H1 (cell line): ENCODE results near the gene NEU2. TPM values are rescaled to one million over a fixed set of nuclear protein-coding genes. Genes with fewer than 3 reads are reported as not detected.

Experiments
- CTCF ChIA-PET: fragments of 300-600 bp; sonication (Branson Sonifier 250); formaldehyde crosslinking; loops from one replicate; lab custom pipeline; 2021; ENCODE audit not compliant: partially characterized antibody; lab: Charles Lee
- POLR2A ChIA-PET: fragments of 300-600 bp; sonication (Branson Sonifier 250); formaldehyde crosslinking; loops from one replicate; lab custom pipeline; 2021; ENCODE audit warnings: inconsistent platforms; ENCODE audit not compliant: partially characterized antibody; lab: Charles Lee
- DNase-seq, 2 experiments: peaks; one replicate each; pipeline versions ENCODE4 v3.0.0 to v3.0.0-alpha.2; 2010 to 2022; ENCODE audit warnings: low spot score in 2 of 2, low read depth in 1 of 2, mixed read lengths in 1 of 2
- FAIRE-seq: peaks from 2 replicates; lab custom pipeline; 2011; peaks lifted over from hg19 to GRCh38; lab: Jason Lieb, UNC
- H2AFZ ChIP-seq: 2 replicates; pipeline ENCODE4 v1.8.1; 2012; ENCODE audit warnings: low read length, inconsistent platforms
- H2AK5ac ChIP-seq: 2 replicates; pipeline ENCODE4 v1.6.1; 2013; ENCODE audit warnings: low read depth, low read length
- H2BK120ac ChIP-seq: replicated peaks from 2 replicates; pipeline ENCODE3; 2013; ENCODE audit warnings: low read depth, low read length, inconsistent platforms
- H2BK12ac ChIP-seq: 2 replicates; pipeline ENCODE4 v1.6.1; 2013; ENCODE audit warnings: low read depth, low read length
- H2BK15ac ChIP-seq: 2 replicates; pipeline ENCODE4 v1.6.1; 2013; ENCODE audit warnings: low read length
- H2BK20ac ChIP-seq: 2 replicates; pipeline ENCODE4 v1.6.1; 2013; ENCODE audit warnings: low read length
- H2BK5ac ChIP-seq: 2 replicates; pipeline ENCODE4 v1.6.1; 2013; ENCODE audit warnings: low read depth, low read length
- H3K14ac ChIP-seq: 2 replicates; pipeline ENCODE4 v1.6.1; 2013; ENCODE audit warnings: inconsistent platforms; ENCODE audit not compliant: insufficient read length
- H3K18ac ChIP-seq: 2 replicates; pipeline ENCODE4 v1.6.1; 2013; ENCODE audit warnings: low read length; ENCODE audit errors: extremely low read depth
- H3K23ac ChIP-seq: 2 replicates; pipeline ENCODE4 v1.6.1; 2013; ENCODE audit warnings: inconsistent platforms; ENCODE audit not compliant: insufficient read length
- H3K23me2 ChIP-seq: 2 replicates; pipeline ENCODE4 v1.6.1; 2013; ENCODE audit warnings: low read depth, low read length
- H3K27ac ChIP-seq: 2 replicates; pipeline ENCODE4 v1.6.1; 2011; ENCODE audit warnings: low read depth, low read length, inconsistent platforms
- H3K27me3 ChIP-seq, 4 experiments: replicated peaks in 1 of 4; 1 replicate in 1 of 4; 2 replicates in 3 of 4; pipeline versions ENCODE4 v1.6.1 to v1.8.1; 2011 to 2013; ENCODE audit warnings: low read length in 3 of 4, mild to moderate bottlenecking in 3 of 4, inconsistent platforms in 2 of 4, mixed read lengths in 2 of 4, moderate library complexity in 1 of 4; ENCODE audit not compliant: control insufficient read depth in 3 of 4, insufficient read depth in 3 of 4; ENCODE audit errors: extremely low read depth in 1 of 4
- H3K36me3 ChIP-seq, 4 experiments: 2 replicates each; pipeline versions ENCODE4 v1.6.1 to v1.8.1; 2011 to 2013; ENCODE audit warnings: mild to moderate bottlenecking in 4 of 4, low read length in 3 of 4, moderate library complexity in 2 of 4, control low read depth in 1 of 4, inconsistent platforms in 1 of 4; ENCODE audit not compliant: insufficient read depth in 4 of 4, control insufficient read depth in 2 of 4
- H3K4ac ChIP-seq: replicated peaks from 2 replicates; pipeline ENCODE3; 2013; ENCODE audit warnings: low read length, low read depth, mixed read lengths, inconsistent platforms; ENCODE audit not compliant: insufficient read length
- H3K4me1 ChIP-seq, 4 experiments: replicated peaks in 1 of 4; 1 replicate in 1 of 4; 2 replicates in 3 of 4; pipeline versions ENCODE4 v1.6.1 to v1.8.1; 2011 to 2013; ENCODE audit warnings: low read length in 3 of 4, inconsistent platforms in 2 of 4, mixed read lengths in 1 of 4; ENCODE audit not compliant: insufficient read depth in 4 of 4, control insufficient read depth in 3 of 4
- H3K4me2 ChIP-seq, 2 experiments: 2 replicates each; pipeline versions ENCODE4 v1.6.1 to v1.8.1; 2011 to 2013; ENCODE audit warnings: low read depth in 2 of 2, low read length in 2 of 2, control low read depth in 1 of 2, inconsistent platforms in 1 of 2, mild to moderate bottlenecking in 1 of 2; ENCODE audit not compliant: insufficient read depth in 1 of 2
- H3K4me3 ChIP-seq, 4 experiments: fragments of 200-600, 300-600 bp in 1 of 4; sonication (generic), shearing (Covaris generic), sonication (Bioruptor Twin) in 1 of 4; 2 replicates each; pipeline versions ENCODE4 v1.5.1 to v1.8.1; 2011 to 2016; ENCODE audit warnings: low read length in 4 of 4, low read depth in 3 of 4, control low read depth in 2 of 4, inconsistent platforms in 2 of 4, mild to moderate bottlenecking in 2 of 4, mixed read lengths in 1 of 4, moderate library complexity in 1 of 4; ENCODE audit not compliant: insufficient read depth in 2 of 4; ENCODE audit errors: extremely low read depth in 1 of 4
- H3K56ac ChIP-seq: replicated peaks from 2 replicates; pipeline ENCODE3; 2013; ENCODE audit warnings: low read depth, mild to moderate bottlenecking, mixed read lengths, low read length, inconsistent platforms; ENCODE audit not compliant: insufficient read length
- H3K79me1 ChIP-seq: 2 replicates; pipeline ENCODE4 v1.6.1; 2013; ENCODE audit warnings: low read depth, low read length, control low read depth
- H3K79me2 ChIP-seq, 2 experiments: 2 replicates each; pipeline versions ENCODE4 v1.6.1 to v1.8.1; 2012 to 2013; ENCODE audit warnings: low read length in 2 of 2, mild to moderate bottlenecking in 2 of 2, inconsistent platforms in 1 of 2; ENCODE audit not compliant: insufficient read depth in 2 of 2, control insufficient read depth in 1 of 2
- H3K9ac ChIP-seq, 4 experiments: replicated peaks in 1 of 4; 1 replicate in 1 of 4; 2 replicates in 3 of 4; pipeline versions ENCODE4 v1.6.1 to v1.8.1; 2011 to 2013; ENCODE audit warnings: low read depth in 3 of 4, low read length in 3 of 4, control low read depth in 2 of 4, mild to moderate bottlenecking in 2 of 4, moderate library complexity in 2 of 4, inconsistent platforms in 1 of 4; ENCODE audit errors: extremely low read depth in 1 of 4
- H3K9me3 ChIP-seq, 2 experiments: 2 replicates each; pipeline versions ENCODE4 v1.6.1 to v1.8.1; 2012 to 2013; ENCODE audit warnings: mild to moderate bottlenecking in 2 of 2, moderate library complexity in 2 of 2, control low read depth in 1 of 2, inconsistent platforms in 1 of 2, low read depth in 1 of 2, low read length in 1 of 2, mixed read lengths in 1 of 2; ENCODE audit not compliant: insufficient read depth in 2 of 2
- H4K20me1 ChIP-seq, 2 experiments: replicated peaks in 1 of 2; 2 replicates each; pipeline versions ENCODE3 to v1.8.1; 2011 to 2013; ENCODE audit warnings: inconsistent platforms in 2 of 2, low read length in 2 of 2, mild to moderate bottlenecking in 1 of 2; ENCODE audit not compliant: insufficient read depth in 2 of 2, control insufficient read depth in 1 of 2
- H4K5ac ChIP-seq: 2 replicates; pipeline ENCODE4 v1.6.1; 2013; ENCODE audit warnings: low read length, low read depth, mixed read lengths, inconsistent platforms; ENCODE audit not compliant: insufficient read length
- H4K8ac ChIP-seq: 2 replicates; pipeline ENCODE4 v1.8.0; 2013; ENCODE audit warnings: mild to moderate bottlenecking, moderate library complexity, low read length, inconsistent platforms; ENCODE audit not compliant: insufficient read depth; ENCODE audit errors: extremely low read depth
- H4K91ac ChIP-seq: replicated peaks from 2 replicates; pipeline ENCODE3; 2013; ENCODE audit warnings: low read length, mixed read lengths, inconsistent platforms; ENCODE audit not compliant: insufficient read length
- RAD21 ChIP-seq, 2 experiments: IDR thresholded peaks in 1 of 2; conservative IDR thresholded peaks in 1 of 2; 2 replicates each; pipeline ENCODE4 v1.6.1; 2011; ENCODE audit warnings: low read depth in 2 of 2, low read length in 2 of 2, improper control_type of control experiment in 1 of 2, inconsistent platforms in 1 of 2, mild to moderate bottlenecking in 1 of 2, moderate library complexity in 1 of 2
- SIX5 ChIP-seq: IDR thresholded peaks from 2 replicates; pipeline ENCODE4 v1.6.1; 2011; ENCODE audit warnings: mild to moderate bottlenecking, low read depth, low read length
- WGBS, 2 experiments: shearing (Covaris generic) in 1 of 2; methylation state at CpG; one replicate each; pipeline versions ENCODE4 v1.1.6 to v1.1.7; 2013 to 2015; ENCODE audit warnings: low lambda C conversion rate in 2 of 2, mixed read lengths in 2 of 2, inconsistent platforms in 1 of 2, low coverage in 1 of 2, missing lambda C conversion rate in 1 of 2; ENCODE audit not compliant: insufficient replicate concordance in 2 of 2, insufficient coverage in 1 of 2, insufficient read length in 1 of 2; ENCODE audit errors: extremely low coverage in 1 of 2, missing lambda C conversion rate in 1 of 2; 5-methylcytosine and 5-hydroxymethylcytosine counted together
- polyA plus RNA-seq, 7 experiments: library from polyadenylated mRNA; depleted of rRNA in 3 of 7; stranded (reverse) in 5 of 7; unstranded in 2 of 7; fragments of >200 nt in 5 of 7; fragments of 200-250 nt in 2 of 7; gene quantifications; 1 replicate in 5 of 7; 2 replicates in 1 of 7; 4 replicates in 1 of 7; pipeline versions ENCODE4 v1.2.1 to v1.2.3, GENCODE V29; 2011 to 2013; ENCODE audit warnings: missing spikeins in 2 of 7, mixed read lengths in 2 of 7
- total RNA-seq: library from RNA; stranded (reverse); fragmentation: NEBNext Ultra II Directional; extraction: Animal tissue kit (Norgen Biotek cat#: 25700); gene quantifications from 2 replicates; pipeline ENCODE4 v1.2.1, GENCODE V29; 2021
- TF ChIP-seq, protein P1 (sequence below), 3 experiments: IDR thresholded peaks; 1 replicate in 2 of 3; 2 replicates in 1 of 3; pipeline versions ENCODE4 v1.5.1 to v1.6.1; 2011; ENCODE audit warnings: low read length in 3 of 3, mild to moderate bottlenecking in 3 of 3, inconsistent platforms in 2 of 3, low read depth in 1 of 3, moderate library complexity in 1 of 3; ENCODE audit not compliant: insufficient read depth in 1 of 3; ENCODE audit errors: control extremely low read depth in 1 of 3

The NEU2 gene
- total and polyA plus RNA-seq, 2 of the 8 experiments (the other 6 are each of a cell fraction or from before 2014, with no cell fraction given), result 0.12 TPM; not detected in 1

DNA sequence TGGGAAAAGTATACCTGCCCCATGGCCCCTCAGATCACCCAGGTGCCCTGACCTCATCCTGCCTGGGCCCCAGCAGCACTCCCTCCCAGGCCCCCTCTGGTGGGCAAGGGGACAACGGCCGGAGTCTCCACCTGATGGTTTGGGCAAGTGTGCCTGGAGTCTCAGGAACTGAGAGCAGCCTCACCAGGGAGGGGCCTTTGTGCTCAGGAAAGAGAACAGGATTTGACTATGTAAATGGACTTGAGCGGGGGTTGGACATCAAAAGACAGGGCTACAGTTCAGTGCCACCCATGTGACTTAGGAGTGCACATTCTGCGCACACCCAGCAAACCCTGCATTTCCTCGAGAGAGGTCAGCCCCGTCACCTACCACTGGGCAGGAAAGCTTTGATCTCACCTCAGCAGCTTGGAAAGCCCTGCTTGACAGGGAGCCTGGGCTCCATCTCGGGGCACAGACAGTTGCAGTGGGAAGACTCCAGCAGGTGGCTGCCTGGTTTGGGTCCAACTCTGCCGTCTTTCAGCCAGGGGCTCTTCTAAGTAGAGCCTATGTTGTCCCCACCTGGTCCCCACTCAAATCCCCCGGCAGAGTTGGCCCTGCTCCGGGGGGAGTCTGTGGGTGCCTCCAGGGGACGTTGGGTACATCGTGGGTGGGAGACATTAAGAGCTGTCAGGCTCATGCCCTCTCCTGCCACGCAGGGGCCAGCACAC is 30.9 kb downstream of the NEU2 start:
- no peaks in the 10 kb centered on the region for H3K9me3 ChIP-seq
- H3K27me3 ChIP-seq, result no peaks in the 10 kb centered on the region; a peak in 1 of 7 replicates
- H2BK5ac ChIP-seq, result no peak overlapping the region
- H4K5ac ChIP-seq, result no peak overlapping the region
- peak in 1 of 2 experiments; percentile 78 for DNase-seq
- H2AFZ ChIP-seq, result 0 out of 2 replicates have a peak overlapping the region, but pooled peaks have one; percentile 81
- ChIA-PET CTCF (interaction anchor here (0.7 to 4.6 kb wide), 12 partner anchors 9 to 203 kb away, joined by 3 to 25 read pairs (median 4); no protein-coding TSS in a partner anchor), POLR2A (interaction anchor here (0.8 to 1.6 kb wide), 2 partner anchors 9 to 14 kb away, joined by 3 to 4 read pairs; no protein-coding TSS in a partner anchor)
- H3K18ac ChIP-seq, result no peak overlapping the region; the same call in 1 of the 2 replicates
- H3K27ac ChIP-seq, result no peak overlapping the region; the same call in 1 of the 2 replicates
- no peak overlapping the region for H2AK5ac ChIP-seq
- no peak overlapping the region for H2BK120ac ChIP-seq
- H3K9ac ChIP-seq, result no peak overlapping the region
- no peaks in the 10 kb centered on the region for H3K79me2 ChIP-seq
- no peaks in the 10 kb centered on the region for H3K36me3 ChIP-seq
- no peak overlapping the region for H2BK15ac ChIP-seq
- TF ChIP-seq, protein P1, sequence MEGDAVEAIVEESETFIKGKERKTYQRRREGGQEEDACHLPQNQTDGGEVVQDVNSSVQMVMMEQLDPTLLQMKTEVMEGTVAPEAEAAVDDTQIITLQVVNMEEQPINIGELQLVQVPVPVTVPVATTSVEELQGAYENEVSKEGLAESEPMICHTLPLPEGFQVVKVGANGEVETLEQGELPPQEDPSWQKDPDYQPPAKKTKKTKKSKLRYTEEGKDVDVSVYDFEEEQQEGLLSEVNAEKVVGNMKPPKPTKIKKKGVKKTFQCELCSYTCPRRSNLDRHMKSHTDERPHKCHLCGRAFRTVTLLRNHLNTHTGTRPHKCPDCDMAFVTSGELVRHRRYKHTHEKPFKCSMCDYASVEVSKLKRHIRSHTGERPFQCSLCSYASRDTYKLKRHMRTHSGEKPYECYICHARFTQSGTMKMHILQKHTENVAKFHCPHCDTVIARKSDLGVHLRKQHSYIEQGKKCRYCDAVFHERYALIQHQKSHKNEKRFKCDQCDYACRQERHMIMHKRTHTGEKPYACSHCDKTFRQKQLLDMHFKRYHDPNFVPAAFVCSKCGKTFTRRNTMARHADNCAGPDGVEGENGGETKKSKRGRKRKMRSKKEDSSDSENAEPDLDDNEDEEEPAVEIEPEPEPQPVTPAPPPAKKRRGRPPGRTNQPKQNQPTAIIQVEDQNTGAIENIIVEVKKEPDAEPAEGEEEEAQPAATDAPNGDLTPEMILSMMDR (IDR thresholded peaks at IDR 0.05; ENCODE audit: control extremely low read depth in 1 of 3, insufficient read depth in 1 of 3, low read depth in 1 of 3, low read length in 3 of 3), result peak; percentile 52 to 70 (median 67)
- TF ChIP-seq SIX5 (no peak), RAD21 (IDR thresholded peaks at IDR 0.05 in 1 of 2, conservative IDR thresholded peaks at IDR 0.05 in 1 of 2; ENCODE audit: low read depth in 2 of 2, low read length in 2 of 2) (peak; percentile 35 to 63; a peak in 3 of 4 replicates)
- 0 out of 2 replicates have a peak overlapping the region, but pooled peaks have one; percentile 6 for H2BK12ac ChIP-seq
- H3K4me2 ChIP-seq, result 0 out of 4 replicates have a peak overlapping the region, but pooled peaks of 1 of the 2 experiments have one; percentile 27
- H4K20me1 ChIP-seq, result no peaks in the 10 kb centered on the region
- no peak overlapping the region for H3K56ac ChIP-seq
- H3K4me3 ChIP-seq, result no peak overlapping the region
- no peak overlapping the region; the same call in 1 of the 2 replicates for H4K8ac ChIP-seq
- no peak overlapping the region for H3K14ac ChIP-seq
- no peak overlapping the region for H4K91ac ChIP-seq
- peaks cover 0 to 10% (median 4%) of the 10 kb centered on the region in 4 experiments; a peak in 4 of 7 replicates for H3K4me1 ChIP-seq
- 88% methylated on average over 13 of the region's 13 CpGs; no CpG with 5 or more reads in 1 of the 2 experiments for whole genome bisulfite sequencing, 2 experiments
- H3K23ac ChIP-seq, result no peak overlapping the region
- H2BK20ac ChIP-seq, result peak overlapping the region; percentile 23; the same call in 1 of the 2 replicates
- H3K4ac ChIP-seq, result no peak overlapping the region
- no peak for FAIRE-seq
- H3K79me1 ChIP-seq, result no peaks in the 10 kb centered on the region
- H3K23me2 ChIP-seq, result no peaks in the 10 kb centered on the region
